Pancreas (tissue), 10 donors: ENCODE data around the gene KHDRBS1. TPM values are rescaled to one million over a fixed set of nuclear protein-coding genes. Genes with fewer than 3 reads are reported as not detected.

ENCODE experiments used
- ATAC-seq, 4 donors: fragments of 200-7000 bp; cut with Tn5 transposase; one replicate each; pipeline versions ENCODE4 v1.8.0 to v1.9.1; 2020; ENCODE audit warnings: mild to moderate bottlenecking in 4 of 4, moderate library complexity in 4 of 4
- DNase-seq, 6 donors: peaks; one replicate each; pipeline ENCODE4 v3.0.0-alpha.2; 2020
- FAIRE-seq: peaks from 2 replicates; lab custom pipeline; 2012; peaks lifted over from hg19 to GRCh38; lab: Jason Lieb, UNC
- H3K27ac ChIP-seq, 4 donors: fragments of 200-600 bp; sonication (generic); 1 replicate in 3 of 4; 2 replicates in 1 of 4; pipeline versions ENCODE4 v1.5.0 to v1.8.0; 2020
- H3K27me3 ChIP-seq, 4 donors: fragments of 200-600 bp; one replicate each; pipeline ENCODE4 v1.8.0; 2021
- H3K36me3 ChIP-seq, 3 donors: fragments of 200-600 bp; sonication (generic) in 1 of 3; one replicate each; pipeline versions ENCODE4 v1.5.0 to v1.8.0; 2020 to 2021
- H3K4me1 ChIP-seq, 3 donors: fragments of 200-600 bp; one replicate each; pipeline ENCODE4 v1.8.0; 2021
- H3K4me3 ChIP-seq, 4 donors: fragments of 200-600 bp; sonication (generic) in 2 of 4; one replicate each; pipeline versions ENCODE4 v1.5.0 to v1.8.0; 2020 to 2021
- H3K9me3 ChIP-seq, 4 donors: fragments of 200-600 bp; one replicate each; pipeline ENCODE4 v1.8.0; 2021
- CTCF ChIP-seq, 4 donors: fragments of 200-600 bp; sonication (generic) in 3 of 4; IDR thresholded peaks; one replicate each; pipeline versions ENCODE4 v1.5.0 to v1.8.0; 2021; ENCODE audit warnings: antibody characterized with exemption in 4 of 4
- WGBS, 2 donors: extraction: QIAGEN DNeasy Blood & Tissue Kit; methylation state at CpG; one replicate each; pipeline ENCODE4 v1.1.7; 2013; 5-methylcytosine and 5-hydroxymethylcytosine counted together
- intact Hi-C, 3 donors: fragments of 100-400 bp; cut with DNase I; formaldehyde crosslinking; loops; one replicate each; pipeline versions ENCODE4 v1.11.1 to v1.14.2; 2022
- polyA plus RNA-seq, 2 donors: library from polyadenylated mRNA; stranded (reverse); fragments of 200-250 nt; gene quantifications; one replicate each; pipeline ENCODE4 v1.2.3, GENCODE V29; 2013
- total RNA-seq, 6 donors: library from RNA; stranded (reverse); fragmentation: NEBNext Ultra II Directional in 4 of 6; extraction: Animal tissue kit (Norgen Biotek cat#: 25700) in 4 of 6; gene quantifications; one replicate each; pipeline versions ENCODE4 v1.2.1 to v1.2.4, GENCODE V29; 2021 to 2023
- donor health status: healthy with polysubstance abuse.
- donor health status: DM: no; HTN: no; CAD: no; lungs with moderate emphysema.
- donor health status: DM: no; HTN: no; CAD: no.
- donor health status: control.
- donor health status: control.
- donor health status: Bipolar disorder and iron deficiency.
- donor health status: DM: yes; HTN: yes; CAD: no.
- donor health status: DM: no; HTN: no; CAD: no.
- donor health status: DM: no; HTN: no; CAD: no.
- donor health status: DM: yes; HTN: yes; CAD: no.

Gene KHDRBS1
- total and polyA plus RNA-seq, 8 donors, result 22.8 to 56.7 (median 41.2) TPM

GRCh38 chr1:32052887-32053286, 39.2 kb downstream of the KHDRBS1 start:
- H3K4me3 ChIP-seq, result no peak overlapping the region
- WGBS, 2 donors, result 95 to 97% methylated on average over 4 of the region's 4 CpGs
- no peaks in the 10 kb centered on the region for H3K9me3 ChIP-seq
- H3K27ac ChIP-seq, result no peak overlapping the region
- H3K36me3 ChIP-seq, result peaks cover 0 to 39% (median 9%) of the 10 kb centered on the region in 3 donors
- no peak for ATAC-seq
- H3K4me1 ChIP-seq, result no peaks in the 10 kb centered on the region
- no peak for FAIRE-seq
- DNase-seq, result no peak
- H3K27me3 ChIP-seq, result no peaks in the 10 kb centered on the region
- no peak for TF ChIP-seq CTCF (IDR thresholded peaks at IDR 0.05)
- intact Hi-C loops, result no loop called here

GRCh38 chr1:32055416-32055815, 41.7 kb downstream of the KHDRBS1 start:
- ATAC-seq, result no peak
- Histone ChIP-seq H3K27me3 (no peaks in the 10 kb centered on the region), H3K36me3 (peaks cover 0 to 48% (median 9%) of the 10 kb centered on the region in 3 donors), H3K9me3 (no peaks in the 10 kb centered on the region), H3K4me1 (no peaks in the 10 kb centered on the region), H3K27ac (no peak overlapping the region), H3K4me3 (no peak overlapping the region)
- no peak for DNase-seq
- intact Hi-C loops, result no loop called here
- 95 to 97% methylated on average over 5 of the region's 5 CpGs for WGBS, 2 donors
- FAIRE-seq, result no peak
- TF ChIP-seq CTCF (IDR thresholded peaks at IDR 0.05), result no peak

GRCh38 chr1:32056598-32056997, 42.9 kb downstream of the KHDRBS1 start:
- H3K9me3 ChIP-seq, result no peaks in the 10 kb centered on the region
- peaks cover 0 to 54% (median 9%) of the 10 kb centered on the region in 3 donors for H3K36me3 ChIP-seq
- DNase-seq (no peak), FAIRE-seq (no peak), ATAC-seq (no peak)
- TF ChIP-seq CTCF (IDR thresholded peaks at IDR 0.05), result no peak
- H3K4me1 ChIP-seq, result no peaks in the 10 kb centered on the region
- intact Hi-C loops, result no loop called here
- no peak overlapping the region for H3K4me3 ChIP-seq
- no peak overlapping the region for H3K27ac ChIP-seq
- 91 to 98% methylated on average over 1 of the region's 1 CpG for WGBS, 2 donors
- H3K27me3 ChIP-seq, result no peaks in the 10 kb centered on the region

GRCh38 chr1:32060914-32061313, 47.2 kb downstream of the KHDRBS1 start:
- H3K4me3 ChIP-seq, result no peak overlapping the region
- no peak for DNase-seq
- no peaks in the 10 kb centered on the region for H3K4me1 ChIP-seq
- no peak overlapping the region for H3K27ac ChIP-seq
- H3K9me3 ChIP-seq, result no peaks in the 10 kb centered on the region
- ATAC-seq, result no peak
- FAIRE-seq, result no peak
- TF ChIP-seq CTCF (IDR thresholded peaks at IDR 0.05), result no peak
- peaks cover 0 to 23% (median 9%) of the 10 kb centered on the region in 3 donors for H3K36me3 ChIP-seq
- intact Hi-C loops, result no loop called here
- H3K27me3 ChIP-seq, result no peaks in the 10 kb centered on the region

GRCh38 chr1:32062867-32063230, 49.2 kb downstream of the KHDRBS1 start:
- ATAC-seq (no peak), DNase-seq (no peak), FAIRE-seq (no peak)
- Histone ChIP-seq H3K4me1 (peaks cover 0 to 9% (median 0%) of the 10 kb centered on the region in 3 donors), H3K27me3 (no peaks in the 10 kb centered on the region), H3K4me3 (no peak overlapping the region), H3K27ac (peak overlapping the region in 1 of 4 donors; percentile 29), H3K9me3 (no peaks in the 10 kb centered on the region), H3K36me3 (peaks cover 0 to 23% (median 0%) of the 10 kb centered on the region in 3 donors)
- intact Hi-C loops, result no loop called here
- no peak for TF ChIP-seq CTCF (IDR thresholded peaks at IDR 0.05)
- WGBS, 2 donors, result 72 to 76% methylated on average over 4 of the region's 4 CpGs
